HG02759 (cell line): ENCODE data around the gene ZNF709.
"Not testable (repeated sequence)": the region's sequence is repeated elsewhere in the genome, so short reads cannot be mapped to it uniquely, and the experiment has no call there.

Experiments
- ATAC-seq: cut with Tn5 transposase; IDR thresholded peaks from one replicate; pipeline ENCODE4 v1.9.1; 2021; ENCODE audit warnings: mild to moderate bottlenecking, moderate library complexity; ENCODE audit not compliant: unreplicated experiment

Gene ZNF709

GRCh38 chr19:12464139-12464538, 20.5 kb downstream of the ZNF709 start:
- not testable (repeated sequence) for ATAC-seq

- ATAC-seq, result no peak
These were observed 31.1 kb downstream of the ZNF709 start for GRCh38 chr19:12453495-12453894.

GRCh38 chr19:12450844-12451243, 33.8 kb downstream of the ZNF709 start:
- ATAC-seq, result no peak

- ATAC-seq, result no peak
These were observed 35.8 kb downstream of the ZNF709 start for GRCh38 chr19:12448808-12449207.

GRCh38 chr19:12440541-12441316, 43.9 kb downstream of the ZNF709 start, which contains the start of gene ZNF443:
Gene ZNF443, minus strand, starts transcription at chr19:12441021. Its CDS starts 107 bp downstream, at chr19:12440914.
- ATAC-seq, result peak; percentile 95

GRCh38 chr19:12439686-12440540, 44.7 kb downstream of the ZNF709 start:
- peak; percentile 31 for ATAC-seq

- not testable (repeated sequence) for ATAC-seq
These were observed 53.8 kb downstream of the ZNF709 start for GRCh38 chr19:12430726-12431299.

GRCh38 chr19:12425888-12426274, 58.7 kb downstream of the ZNF709 start:
- ATAC-seq, result no peak

- no peak for ATAC-seq
These were observed 59.3 kb downstream of the ZNF709 start for GRCh38 chr19:12425236-12425887.

GRCh38 chr19:12417273-12417672, 67.3 kb downstream of the ZNF709 start:
- not testable (repeated sequence) for ATAC-seq

GRCh38 chr19:12411893-12412292, 72.7 kb downstream of the ZNF709 start:
- ATAC-seq, result no peak
